Myocyte (in vitro differentiated cells): ENCODE measurements around the gene PREB. TPM values are rescaled to one million over a fixed set of nuclear protein-coding genes. Genes with fewer than 3 reads are reported as not detected.
"Not testable (repeated sequence)": the region's sequence is repeated elsewhere in the genome, so short reads cannot be mapped to it uniquely, and the experiment has no call there.

Source experiments
- DNase-seq: peaks from one replicate; pipeline ENCODE4 v3.0.0-alpha.2; 2012; ENCODE audit warnings: low read depth
- polyA plus RNA-seq: library from polyadenylated mRNA; unstranded; fragments of >200 nt; gene quantifications from one replicate; pipeline ENCODE4 v1.2.1, GENCODE V29; 2012; ENCODE audit warnings: missing spikeins
- total RNA-seq: library from RNA; depleted of rRNA; stranded (reverse); fragments of >200 nt; gene quantifications from 2 replicates; pipeline ENCODE4 v1.2.3, GENCODE V29; 2014

The PREB gene
- total RNA-seq, result 80.0 and 90.0 TPM in 2 replicates
- 55.1 TPM for polyA plus RNA-seq

DNA sequence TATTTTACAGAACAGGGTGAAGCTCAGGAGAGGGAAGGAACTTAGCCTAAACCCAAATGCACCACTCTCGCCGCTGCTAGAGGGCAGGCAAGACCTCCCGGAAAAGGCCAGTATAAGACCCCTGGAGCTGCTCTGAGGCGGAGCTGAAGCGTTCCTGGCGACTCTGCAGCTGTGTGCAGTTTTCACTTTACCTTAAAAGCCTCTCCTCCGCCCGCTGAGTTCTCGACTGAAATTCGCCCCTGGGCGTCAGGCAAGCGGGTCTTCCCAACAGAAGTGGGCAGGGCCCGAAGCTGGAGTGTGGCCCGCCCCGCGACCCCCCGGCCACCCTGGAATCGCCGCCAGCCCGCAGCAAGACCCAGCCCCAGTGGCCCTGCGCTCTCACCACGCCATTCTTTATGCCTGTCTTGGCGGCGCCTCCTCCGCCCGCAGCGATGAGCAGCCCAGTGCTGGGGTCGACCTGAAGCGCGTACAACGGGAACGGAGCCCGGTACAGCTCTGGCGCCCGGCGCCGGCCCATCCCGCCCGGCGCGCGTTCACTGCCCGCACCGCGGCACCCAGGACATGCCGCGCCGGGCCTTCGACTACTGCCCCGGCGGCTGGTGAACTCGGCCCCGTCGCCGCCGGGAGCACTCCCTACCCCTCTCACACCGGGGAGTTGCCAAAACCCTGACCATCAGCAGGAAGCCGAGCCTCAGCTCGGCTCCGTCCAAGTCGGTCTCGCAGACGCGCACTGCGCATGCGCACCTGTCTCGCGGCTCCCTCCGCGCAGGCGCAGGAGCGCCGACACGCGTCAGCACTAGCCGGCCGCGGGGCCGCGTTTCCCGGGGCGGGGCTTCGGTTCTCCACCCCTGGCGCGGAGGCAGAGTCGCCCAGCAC lies at the start of gene PREB:
Gene PREB, minus strand, starts transcription at position 732 of the 876 bp plus-strand sequence. Its CDS starts 215 bp downstream, at position 517.
- DNase-seq, result peak; percentile 96

DNA sequence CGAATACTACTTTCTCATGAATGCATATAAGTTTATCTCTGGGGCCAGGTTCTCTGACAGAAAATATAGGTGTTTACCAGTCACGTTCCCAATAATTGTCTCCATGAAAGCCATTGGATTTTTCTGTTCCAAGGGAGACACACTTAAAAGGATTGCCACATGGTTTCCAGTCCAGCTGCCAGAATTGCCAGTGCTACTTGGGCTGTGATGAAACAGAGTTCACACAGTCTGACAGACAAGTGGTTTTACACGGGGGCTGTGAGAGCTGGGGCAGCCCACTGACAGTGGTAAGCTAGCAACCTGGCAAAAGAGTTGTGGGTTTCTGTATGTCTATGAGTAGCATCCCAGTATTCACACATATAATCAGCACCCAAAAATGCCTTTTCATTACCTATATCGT lies 49.7 kb upstream of the PREB start:
- peak; percentile 68 for DNase-seq

DNA sequence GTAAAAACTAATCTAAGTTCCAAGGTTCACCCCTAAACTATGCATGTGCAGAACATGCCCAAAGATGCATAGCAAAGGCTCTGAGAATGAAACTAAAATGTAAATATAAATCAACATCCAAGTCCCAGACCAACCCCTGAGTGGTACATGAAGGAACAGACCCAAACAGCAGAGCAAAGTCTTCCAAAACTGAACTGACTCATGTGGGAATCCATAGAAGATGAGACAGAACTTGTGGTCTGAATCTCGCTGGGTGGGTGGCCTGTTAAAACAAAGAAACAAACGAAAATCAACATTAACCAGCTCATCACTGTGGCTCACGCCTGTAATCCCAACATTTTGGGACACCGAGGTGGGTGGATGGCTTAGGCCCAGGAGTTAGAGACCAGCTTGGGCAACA lies 47.9 kb upstream of the PREB start:
- DNase-seq, result no peak

- no peak for DNase-seq
These were observed 45.0 kb upstream of the PREB start for GRCh38 chr2:27179344-27180000.

- DNase-seq, result no peak
These were observed 44.0 kb upstream of the PREB start for GRCh38 chr2:27178469-27178868.

DNA sequence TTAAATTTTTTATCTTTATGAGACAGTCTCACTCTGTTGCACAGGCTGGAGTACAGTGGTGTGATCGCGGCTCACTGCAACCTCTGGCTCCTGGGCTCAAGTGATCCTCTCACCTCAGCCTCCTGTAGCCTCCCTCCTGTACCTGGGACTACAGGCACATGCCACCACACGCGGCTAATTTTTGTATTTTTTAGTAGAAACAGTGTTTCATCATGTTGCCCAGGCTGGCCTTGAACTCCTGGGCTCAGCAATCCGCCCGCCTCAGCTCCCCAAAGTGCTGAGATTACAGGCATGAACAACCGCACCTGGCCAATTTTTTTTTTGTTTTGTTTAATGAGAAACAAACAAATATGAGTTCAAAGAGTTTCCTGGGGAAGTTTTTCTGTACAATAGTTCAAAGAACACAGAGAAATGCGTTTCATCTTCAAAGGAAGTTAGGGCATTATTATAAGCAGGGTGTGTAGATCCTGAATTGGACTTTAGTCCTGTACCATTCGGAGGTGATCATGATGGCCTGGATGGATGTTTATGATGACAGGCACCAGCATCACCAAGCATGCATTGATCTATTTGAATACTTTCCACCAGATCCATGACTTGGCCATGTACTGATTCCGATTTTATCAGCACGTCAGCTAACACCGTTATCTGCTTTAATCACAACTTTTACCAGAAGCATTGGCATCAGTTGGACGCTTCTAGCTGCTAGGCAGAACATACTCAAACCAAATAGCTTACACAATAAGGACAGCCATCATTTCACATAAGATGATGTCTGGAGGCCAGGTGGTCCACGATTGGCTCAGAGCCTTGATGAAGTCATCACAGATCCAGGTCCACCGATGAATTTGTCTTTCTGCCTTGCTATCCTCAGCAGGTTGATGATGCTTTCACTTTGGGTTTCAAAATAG lies 43.3 kb upstream of the PREB start:
- DNase-seq, result no peak

DNA sequence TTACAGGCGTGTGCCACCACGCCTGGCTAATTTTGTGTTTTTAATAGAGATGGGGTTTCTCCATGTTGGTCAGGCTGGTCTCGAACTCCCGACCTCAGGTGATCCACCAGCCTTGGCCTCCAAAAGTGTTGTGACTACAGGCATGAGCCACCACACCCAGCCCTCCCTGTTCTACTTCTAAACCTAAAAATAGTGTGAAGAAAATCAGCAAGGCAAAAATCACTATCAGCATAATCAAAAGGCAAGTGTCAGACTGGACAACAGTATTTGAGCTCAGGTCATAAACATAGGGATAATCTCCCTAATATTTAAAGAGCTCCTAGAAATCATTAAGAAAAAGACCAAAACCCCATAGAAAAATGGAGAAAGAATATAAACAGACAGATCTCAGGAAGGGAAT lies 41.3 kb upstream of the PREB start:
- DNase-seq, result not testable (repeated sequence)

- DNase-seq, result no peak
These were observed 40.9 kb upstream of the PREB start for GRCh38 chr2:27175330-27175729.

GRCh38 chr2:27174638-27175037 lies 40.2 kb upstream of the PREB start:
- peak; percentile 39 for DNase-seq

DNA sequence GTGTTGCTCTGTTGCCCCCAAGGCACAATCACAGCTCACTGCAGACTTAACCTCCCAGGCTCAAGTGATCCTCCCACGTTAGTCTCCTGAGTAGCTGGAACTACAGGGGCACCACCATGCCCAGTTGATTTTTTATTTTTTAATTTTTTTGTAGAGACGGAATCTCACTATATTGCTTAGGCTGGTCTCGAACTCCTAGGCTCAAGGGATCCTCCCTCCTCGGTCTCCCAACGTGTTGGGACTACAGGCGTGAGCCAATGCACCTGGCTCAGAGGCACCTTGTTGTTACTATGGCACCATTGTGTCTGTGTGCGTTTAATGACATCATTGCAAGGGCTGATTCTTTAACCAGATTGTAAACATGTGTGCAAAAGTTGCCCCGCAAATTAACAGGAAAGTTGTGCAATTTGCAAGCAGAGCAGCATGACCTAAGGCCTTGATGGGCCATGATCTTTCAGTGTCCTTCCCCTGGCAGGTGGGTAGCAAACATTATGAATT lies 37.0 kb upstream of the PREB start:
- no peak for DNase-seq

- peak; percentile 44 for DNase-seq
These were observed 36.3 kb upstream of the PREB start for GRCh38 chr2:27170581-27171337.

DNA sequence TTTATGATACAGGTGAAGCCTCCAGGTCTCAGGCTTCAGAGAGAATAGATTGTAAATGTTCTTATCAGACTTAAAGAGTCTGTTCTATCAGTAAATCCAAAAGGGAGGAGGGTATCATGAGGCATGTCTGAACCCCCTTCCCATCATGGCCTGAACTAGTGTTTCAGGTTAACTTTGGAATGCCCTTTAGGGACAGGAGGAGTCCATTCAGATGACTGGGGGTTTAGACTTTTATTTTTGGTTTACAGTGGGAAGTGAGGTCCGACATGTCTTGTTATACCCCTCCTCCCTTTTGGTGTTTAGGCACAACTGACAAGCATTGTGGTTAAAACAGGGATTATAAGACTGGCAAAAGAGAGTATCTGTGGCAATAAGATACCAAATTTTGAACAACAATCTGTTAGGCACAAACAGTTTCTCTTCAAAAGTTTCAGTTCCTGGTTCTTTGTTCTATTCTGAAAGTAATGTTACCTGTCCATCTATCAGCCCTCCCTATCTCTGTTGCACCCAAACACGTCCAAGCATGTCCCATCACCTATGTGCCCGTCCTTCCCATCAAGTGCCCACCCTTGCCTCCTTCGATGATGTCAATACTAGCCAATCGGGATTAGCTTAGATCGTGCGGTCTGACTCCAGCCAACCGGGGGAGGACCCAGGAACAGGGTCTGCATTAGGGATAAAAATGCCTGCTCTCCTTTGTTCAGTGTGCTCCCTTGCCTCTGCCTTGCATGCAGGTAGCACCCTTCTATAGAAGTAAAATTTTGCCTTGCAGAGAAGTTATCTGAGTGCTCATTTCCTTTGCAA lies 30.7 kb upstream of the PREB start:
- no peak for DNase-seq

GRCh38 chr2:27162151-27163121 lies 28.0 kb upstream of the PREB start:
- DNase-seq, result no peak

DNA sequence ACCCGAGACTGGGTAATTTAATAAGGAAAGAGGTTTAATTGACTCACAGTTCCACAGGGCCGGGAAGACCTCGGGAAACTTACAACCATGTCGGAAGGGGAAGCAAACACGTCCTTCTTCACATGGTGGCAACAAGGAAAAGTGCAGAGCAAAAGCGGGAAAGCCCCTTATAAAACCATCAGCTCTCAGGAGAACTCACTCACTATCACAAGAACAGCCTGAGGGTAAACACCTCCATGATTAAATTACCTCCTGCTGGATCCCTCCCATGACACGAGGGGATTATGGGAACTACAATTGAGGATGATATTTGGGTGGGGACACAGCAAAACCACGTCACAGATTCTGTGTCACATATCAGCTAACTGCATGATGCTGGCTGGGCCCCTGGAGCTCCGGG lies 25.8 kb upstream of the PREB start:
- DNase-seq, result no peak

DNA sequence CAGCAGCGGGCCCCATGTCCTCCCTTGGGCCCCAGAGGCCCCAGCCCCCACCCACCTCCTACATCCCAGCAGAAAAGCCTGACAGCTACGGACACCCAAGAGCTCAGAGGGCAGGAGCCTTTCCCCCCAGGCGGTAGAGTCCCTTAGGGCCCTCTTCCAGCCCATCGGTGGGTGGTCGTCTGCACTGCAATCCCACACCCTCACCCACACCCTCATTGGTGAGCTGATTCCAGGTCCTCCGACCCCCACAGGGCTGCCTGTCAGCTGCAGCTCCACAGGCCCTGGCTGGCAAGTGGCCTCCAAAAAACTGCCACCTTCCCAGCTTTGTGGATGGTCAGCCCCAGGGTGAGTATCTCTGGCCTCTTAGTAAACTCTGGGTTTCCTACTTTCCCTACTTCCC lies 24.8 kb upstream of the PREB start:
- DNase-seq, result no peak

DNA sequence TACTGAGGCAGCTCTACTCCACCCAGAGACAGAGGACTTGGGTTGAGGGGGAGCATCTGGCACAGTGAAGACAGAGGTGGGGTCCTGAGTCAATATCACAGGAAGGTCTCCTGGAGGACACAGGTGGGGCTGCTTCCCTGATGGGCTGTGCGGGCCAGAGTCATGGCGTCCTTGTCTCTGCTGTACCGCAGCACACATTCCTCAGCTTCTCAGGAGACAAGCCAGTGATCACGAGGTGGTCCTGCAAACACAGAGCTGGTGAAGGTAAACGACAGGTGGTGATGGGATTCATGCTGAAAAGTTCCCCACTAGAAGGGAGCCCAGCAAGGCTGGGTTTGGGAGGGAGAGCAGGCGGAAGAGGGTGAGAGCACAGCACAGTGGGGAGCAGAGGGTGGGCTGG lies 24.0 kb upstream of the PREB start:
- no peak for DNase-seq

- DNase-seq, result no peak
These were observed 20.7 kb upstream of the PREB start for GRCh38 chr2:27155069-27155520.

GRCh38 chr2:27154488-27154887 lies 20.1 kb upstream of the PREB start:
- no peak for DNase-seq
